ENCODE results near the gene AANAT.
A peak's percentile ranks its signal among the peaks of the same experiment; 100 is the strongest.
"Not testable (repeated sequence)": the region's sequence is repeated elsewhere in the genome, so short reads cannot be mapped to it uniquely, and the experiment has no call there.

Gene AANAT

DNA sequence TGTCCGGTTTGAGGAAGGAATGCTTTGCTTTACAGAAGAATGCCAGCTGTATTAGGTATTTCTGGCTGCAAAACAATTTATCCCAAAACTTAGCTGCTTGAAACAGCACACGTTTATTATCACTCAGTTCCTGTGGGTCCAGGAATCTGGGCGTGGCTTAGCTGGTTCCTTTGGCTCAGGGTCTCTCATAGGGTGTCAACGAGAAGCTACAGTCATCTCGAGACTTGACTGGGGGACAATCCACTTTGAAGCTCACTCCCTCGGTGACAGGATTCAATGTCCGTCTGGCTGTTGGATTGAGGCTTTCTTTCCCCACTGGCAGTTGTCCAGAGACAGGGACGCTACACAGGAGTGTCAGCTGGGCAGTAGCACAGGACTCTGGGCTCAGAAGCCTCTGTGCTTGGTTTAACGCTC is 43.4 kb downstream of the AANAT start:
- DNase-seq: no peak

DNA sequence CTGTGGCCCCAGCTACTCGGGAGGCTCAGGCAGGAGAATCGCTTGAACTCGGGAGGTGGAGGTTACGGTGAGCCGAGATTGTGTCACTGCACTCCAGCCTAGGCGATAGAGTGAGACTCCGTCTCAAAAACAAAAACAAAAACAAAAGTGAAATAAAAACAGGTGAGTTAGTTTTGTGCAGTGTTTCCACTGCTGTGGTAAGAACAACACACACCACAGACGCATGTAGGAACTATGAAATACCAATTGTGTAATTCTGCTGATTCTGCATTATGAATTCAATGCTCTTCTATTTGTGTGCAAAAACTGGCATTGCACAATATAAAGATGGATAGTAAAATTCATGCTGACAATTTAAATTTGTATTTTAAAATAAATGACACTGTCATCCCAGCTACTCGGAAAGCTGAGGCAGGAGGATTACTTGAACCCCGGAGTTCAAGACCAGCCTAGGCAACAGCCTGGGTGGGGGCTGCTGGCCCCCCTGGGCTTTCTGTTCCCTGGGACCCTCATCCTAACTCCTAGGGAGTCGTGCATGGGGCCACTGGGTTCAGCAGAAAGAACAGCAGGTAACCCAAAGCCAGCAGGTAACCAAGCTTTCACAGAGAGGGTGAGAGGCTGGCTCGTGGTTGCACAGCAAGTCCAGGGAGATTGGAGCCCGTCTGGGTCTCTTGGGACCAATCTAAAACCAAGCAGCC is 44.4 kb downstream of the AANAT start:
- DNase-seq: no peak

DNA sequence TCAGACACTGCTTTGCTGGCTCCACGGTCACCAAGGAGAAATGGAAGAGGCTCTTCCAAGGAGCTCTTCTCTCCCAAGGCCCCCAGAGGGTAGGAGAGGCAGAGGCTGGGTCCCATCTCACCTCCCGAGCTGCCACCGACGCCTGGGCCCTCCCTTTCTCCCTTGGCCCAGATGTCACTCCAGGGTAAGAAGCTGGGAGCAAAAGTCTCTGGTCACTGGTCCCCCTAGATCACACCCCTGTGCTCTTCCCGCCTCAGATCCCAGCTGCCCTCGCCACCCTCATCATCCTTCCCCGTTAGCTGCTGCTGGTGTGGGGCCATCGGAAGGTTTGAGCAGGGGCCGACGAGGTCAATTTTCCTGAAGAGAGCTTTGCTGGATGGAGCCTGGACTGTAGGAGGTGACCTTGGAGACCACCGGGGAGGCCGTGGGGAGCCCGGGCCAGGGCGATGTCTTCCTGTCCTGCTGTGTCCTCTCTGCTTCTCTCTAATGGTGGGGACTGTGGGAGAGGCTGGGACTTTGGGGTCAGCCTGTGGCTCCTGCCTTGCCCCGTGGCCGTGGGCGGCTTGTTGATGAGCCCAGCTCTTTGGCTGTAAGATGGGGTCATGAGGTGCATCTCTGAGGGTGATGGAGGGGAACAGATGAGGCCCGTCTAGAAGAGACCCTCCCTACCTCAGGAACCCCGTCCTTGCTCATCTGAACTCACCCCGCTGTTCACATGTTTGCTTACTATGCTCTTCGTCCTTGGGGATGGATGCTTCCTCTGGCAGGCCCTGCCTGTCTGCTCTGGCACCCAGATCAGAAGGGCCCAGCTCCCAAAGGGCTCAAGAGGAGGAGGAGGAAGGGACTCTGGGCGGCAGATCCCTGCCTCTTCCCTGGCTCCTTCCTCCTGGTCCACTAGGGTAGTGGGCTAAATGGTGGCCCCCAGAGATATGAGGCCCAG is 45.2 kb downstream of the AANAT start:
- no peak for DNase-seq

DNA sequence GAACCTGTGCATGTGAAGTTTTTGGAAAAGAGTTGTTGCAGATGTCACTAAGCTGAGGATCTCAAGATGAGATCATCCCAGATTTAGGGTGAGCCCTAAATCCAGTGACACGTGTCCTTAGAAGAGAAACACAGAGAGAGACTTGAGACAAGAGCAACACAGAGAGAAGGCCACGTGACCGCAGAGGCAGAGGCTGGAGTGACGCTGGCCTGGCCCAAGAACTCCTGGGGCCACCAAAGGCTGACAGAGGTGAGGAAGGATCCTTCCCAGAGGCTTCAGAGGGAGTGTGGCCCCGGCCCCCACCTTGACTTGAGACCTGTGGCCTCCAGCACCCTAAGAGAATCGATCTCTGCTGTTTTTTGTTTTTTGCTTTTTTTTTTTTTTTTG is 45.9 kb downstream of the AANAT start:
- DNase-seq: no peak

DNA sequence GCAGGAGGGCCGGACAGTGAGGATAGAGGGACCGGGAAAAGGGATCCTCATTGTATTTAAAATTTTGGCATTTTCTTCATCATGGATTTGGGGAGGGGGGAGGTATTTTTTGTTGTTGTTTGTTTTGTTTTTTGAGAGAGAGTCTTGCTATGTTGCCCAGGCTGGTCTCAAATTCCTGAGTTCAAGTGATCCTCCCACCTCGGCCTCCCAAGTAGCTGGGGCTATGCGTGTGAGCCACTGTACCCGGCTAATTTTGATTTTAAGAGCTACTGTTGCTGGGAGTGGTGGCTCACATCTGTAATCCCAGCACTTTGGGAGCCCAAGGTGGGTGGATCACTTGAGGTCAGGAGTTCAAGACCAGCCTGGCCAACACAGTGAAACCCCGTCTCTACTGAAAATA is 47.0 kb downstream of the AANAT start:
- DNase-seq: not testable (repeated sequence)

DNA sequence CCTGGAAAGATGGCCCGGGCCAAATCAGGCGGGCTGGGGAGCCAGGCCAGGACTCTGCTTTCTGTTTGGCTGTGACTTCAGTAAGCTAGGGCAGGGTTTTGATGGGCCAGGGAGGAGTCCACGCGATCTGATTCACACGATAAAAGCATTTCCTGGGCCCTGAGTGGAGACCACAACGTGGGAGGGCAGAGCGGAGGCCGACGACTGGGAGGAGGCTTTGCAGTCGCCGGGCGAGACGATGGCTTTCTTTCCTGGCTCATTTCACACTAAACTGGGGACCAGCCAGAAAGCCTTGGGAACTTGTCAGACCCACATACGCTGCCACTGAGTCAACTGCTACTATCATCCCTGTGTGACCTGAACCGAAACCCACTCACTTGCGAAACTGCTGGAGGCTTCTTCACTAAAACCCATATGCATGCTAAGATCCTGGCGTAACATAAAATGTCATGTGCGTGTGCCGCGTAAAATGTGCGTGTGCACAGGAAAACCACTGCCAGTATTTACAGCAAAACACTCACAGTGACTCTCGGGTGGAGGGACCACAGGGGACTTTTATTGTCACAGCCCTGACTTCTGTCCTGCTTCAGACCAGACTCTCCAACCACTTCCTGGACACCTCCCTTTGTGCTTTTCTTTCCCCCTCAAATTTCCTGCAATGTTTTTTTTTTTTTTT is 48.0 kb downstream of the AANAT start:
- peak; percentile 89 for DNase-seq

DNA sequence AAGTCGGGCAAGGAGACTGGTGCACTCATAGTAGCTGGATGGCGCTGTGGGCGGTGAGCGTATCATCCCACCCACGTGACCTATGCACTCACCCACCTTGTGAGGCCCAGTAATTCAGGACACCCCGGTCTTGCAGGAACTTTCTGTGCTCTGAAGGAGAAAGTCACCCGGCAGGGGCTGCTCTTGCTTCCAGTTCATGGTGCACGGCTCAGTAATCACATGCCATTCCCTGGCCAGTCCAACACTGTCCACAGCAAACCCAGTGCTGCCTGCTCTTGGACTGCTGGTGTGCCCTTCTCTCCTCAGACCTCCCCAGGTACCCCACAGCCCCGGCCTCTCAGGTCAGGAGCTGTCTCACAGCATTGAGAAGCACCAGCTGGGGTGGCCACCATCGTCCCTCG is 50.2 kb downstream of the AANAT start:
- no peak for DNase-seq

DNA sequence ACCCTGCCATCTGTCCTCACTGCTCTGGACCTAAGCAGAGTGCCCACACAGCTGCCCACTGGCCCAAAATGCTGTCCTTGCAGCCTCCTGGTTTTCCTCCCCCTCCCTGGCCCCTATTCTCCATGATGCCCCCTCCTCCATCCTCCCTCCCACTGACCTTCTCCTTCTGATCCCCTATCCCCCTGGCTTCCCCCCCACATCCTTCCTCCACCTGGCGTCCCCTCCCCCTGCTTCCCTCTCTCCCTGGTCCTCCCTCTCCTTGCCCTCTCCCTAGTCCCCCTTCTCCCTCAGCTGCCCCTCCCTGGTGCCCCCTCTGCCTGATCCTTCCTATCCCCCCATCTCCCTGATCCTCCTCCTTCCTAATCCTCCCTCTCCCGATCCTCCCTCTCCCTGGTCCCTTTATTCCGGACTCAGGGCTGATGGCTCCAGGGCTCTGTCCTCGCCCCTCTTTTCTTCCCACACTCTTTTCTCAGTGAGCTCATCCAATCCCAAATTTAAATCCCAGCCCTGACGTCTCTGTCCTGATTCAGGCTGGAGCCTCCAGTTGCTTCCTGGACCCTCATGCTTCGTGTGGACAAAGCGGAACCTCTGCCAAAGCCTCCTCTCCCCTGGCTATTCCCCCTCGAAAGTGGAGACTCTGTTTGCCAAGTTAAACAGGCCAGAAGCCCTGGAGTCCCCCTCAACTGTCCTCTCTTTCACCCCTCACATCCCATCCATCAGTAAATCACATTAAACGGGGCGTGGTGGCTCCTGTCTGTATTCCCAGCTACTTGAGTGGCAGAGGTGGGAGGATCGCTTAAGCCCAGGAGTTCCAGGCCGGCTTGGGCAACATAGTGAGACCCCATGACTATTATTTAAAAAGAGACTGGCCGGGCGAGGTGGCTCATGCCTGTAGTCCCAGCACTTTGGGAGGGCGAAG is 51.9 kb downstream of the AANAT start:
- no peak for DNase-seq

Data from activated CD8-positive, alpha-beta memory T cell treated with anti-CD3 and anti-CD28 coated beads for 24 hours (primary cell).